OCI-LY1 (cell line): Measurements from ENCODE around the gene TEAD4.

Source experiments
- CTCF ChIP-seq: fragments of 200-600 bp; sonication (generic), shearing (Covaris generic); IDR thresholded peaks from 2 replicates; pipeline ENCODE4 v1.5.1; 2017; ENCODE audit warnings: mild to moderate bottlenecking, antibody characterized with exemption, low read length, moderate library complexity, mixed read lengths
- EZH2 ChIP-seq: fragments of 200-600 bp; sonication (generic), shearing (Covaris generic); IDR thresholded peaks from 2 replicates; pipeline ENCODE4 v1.8.0; 2017; ENCODE audit warnings: borderline replicate concordance, mixed run types, mild to moderate bottlenecking, antibody characterized with exemption, low read length, moderate library complexity, mixed read lengths

GRCh38 chr12:2922329-2922728, 36.9 kb upstream of the TEAD4 start:
- TF ChIP-seq CTCF (no peak), EZH2 (no peak)
